NOMO-1 treated with dmso at 0.1 percent for 144 hours (cell line): ENCODE results near the gene ALG12.

Source experiments
- DNase-seq: peaks from one replicate; lab custom pipeline; 2025; ENCODE audit not compliant: unreplicated experiment; lab: John Stamatoyannopoulos, UW

The ALG12 gene

DNA sequence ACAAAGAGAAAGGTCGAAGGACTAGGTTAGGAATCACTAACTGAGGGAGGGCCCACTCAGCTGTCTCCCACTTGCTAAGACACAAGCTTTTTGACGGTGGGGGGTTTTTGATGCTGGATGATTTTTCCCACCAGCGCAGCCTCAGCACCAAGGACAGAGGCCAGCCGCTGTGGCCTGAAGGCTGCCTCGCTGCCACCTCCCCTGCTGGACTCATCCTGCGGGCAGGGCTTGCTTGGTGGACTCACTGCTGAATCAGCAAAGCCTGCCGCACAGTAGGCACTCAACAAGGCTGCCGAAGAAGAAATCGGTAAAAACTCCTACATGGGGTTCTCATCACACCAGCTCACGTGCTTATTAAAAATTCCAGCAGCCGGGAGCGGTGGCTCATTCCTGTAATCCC, 2.6 kb downstream of the ALG12 start:
- no peak for DNase-seq

DNA sequence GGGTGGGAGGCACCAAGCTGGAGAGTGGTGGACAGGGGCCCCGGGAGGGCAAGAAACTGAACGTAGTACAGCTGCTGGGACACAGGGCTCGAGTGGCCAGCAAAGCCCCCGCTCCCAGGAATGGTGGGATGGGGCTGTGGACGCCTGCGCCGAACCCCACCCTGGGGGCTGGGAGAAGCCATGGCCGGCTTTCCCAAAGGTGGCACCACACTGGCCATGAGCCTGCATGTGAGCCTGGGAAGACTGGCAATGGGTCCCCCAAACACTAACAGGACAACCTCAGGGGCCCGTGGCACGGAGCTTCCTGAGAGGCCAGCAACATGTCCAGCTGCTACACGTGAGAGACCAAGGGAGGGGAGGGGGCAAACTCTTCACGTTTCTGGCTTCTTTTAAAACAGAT, 4.0 kb downstream of the ALG12 start:
- DNase-seq: no peak

DNA sequence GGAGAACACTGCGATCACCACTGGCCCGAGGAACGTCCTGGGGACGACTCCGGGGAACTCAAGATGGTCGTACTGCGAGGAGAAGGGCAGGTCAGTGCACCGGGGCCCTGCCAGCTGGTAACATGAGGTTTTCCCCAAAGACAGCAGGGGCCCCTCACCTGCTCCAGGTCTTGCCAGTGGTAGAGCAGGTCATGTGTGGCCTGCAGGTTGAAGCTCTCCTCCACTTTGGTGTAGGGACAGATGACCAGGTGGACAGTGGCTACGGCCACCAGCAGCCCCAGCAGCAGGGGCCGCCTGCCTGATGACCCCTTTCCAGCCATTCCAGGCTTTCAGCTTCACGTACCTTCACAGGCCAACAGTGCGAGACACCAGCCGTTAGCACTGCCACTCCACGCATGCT, 4.8 kb downstream of the ALG12 start:
- no peak for DNase-seq

DNA sequence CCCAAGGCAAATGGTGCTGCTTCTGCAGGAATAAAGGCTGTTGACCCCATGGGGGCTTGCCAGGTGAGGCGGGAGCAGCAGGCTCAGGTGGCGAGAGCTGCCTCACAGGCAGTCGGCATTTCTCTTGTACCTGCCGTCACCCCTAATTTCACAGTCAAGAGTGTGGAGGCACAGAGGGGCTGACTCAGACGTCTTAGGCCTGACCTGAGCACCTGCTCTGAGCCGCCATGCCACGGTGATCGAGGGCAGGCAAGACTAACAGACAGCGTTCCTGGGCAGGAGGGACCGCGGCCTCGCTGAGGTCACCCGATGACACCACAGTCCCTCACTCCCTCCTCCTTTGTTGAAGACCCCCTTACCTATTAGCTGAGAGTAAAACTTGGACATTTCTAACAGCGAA, 5.2 kb downstream of the ALG12 start:
- no peak for DNase-seq

DNA sequence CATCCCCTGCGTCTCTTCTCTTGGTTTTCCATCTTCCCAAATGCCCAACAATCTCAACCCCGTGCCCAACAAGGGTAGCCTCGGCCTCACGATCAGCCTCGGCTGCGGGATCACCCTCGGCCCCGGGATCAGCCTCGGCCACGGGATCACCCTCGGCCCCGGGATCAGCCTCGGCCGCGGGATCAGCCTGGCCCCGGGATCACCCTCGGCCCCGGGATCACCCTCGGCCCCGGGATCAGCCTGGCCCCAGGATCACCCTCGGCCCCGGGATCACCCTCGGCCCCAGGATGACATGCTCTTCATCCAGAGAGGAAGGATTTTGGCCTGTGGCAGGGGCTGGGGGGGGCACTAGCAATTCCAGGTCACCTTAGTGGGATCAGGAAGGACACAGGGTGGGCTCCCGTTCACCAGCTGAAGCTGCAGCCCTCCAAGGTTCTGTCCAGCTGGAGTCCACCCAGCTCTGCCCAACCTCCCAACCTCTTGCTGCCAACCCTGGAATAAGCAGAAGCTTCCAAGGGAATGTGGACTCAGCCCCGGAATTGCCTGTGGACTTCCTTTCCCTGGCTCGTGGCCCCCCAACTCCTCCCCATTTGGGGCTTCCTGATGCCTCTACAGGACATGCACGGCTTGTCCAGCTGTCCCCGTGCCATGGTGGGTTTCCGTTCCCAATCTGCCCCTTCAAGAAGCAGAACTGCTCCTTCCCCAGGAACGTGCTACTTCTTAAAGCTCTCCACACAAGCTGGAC, 6.2 kb downstream of the ALG12 start:
- DNase-seq: no peak

DNA sequence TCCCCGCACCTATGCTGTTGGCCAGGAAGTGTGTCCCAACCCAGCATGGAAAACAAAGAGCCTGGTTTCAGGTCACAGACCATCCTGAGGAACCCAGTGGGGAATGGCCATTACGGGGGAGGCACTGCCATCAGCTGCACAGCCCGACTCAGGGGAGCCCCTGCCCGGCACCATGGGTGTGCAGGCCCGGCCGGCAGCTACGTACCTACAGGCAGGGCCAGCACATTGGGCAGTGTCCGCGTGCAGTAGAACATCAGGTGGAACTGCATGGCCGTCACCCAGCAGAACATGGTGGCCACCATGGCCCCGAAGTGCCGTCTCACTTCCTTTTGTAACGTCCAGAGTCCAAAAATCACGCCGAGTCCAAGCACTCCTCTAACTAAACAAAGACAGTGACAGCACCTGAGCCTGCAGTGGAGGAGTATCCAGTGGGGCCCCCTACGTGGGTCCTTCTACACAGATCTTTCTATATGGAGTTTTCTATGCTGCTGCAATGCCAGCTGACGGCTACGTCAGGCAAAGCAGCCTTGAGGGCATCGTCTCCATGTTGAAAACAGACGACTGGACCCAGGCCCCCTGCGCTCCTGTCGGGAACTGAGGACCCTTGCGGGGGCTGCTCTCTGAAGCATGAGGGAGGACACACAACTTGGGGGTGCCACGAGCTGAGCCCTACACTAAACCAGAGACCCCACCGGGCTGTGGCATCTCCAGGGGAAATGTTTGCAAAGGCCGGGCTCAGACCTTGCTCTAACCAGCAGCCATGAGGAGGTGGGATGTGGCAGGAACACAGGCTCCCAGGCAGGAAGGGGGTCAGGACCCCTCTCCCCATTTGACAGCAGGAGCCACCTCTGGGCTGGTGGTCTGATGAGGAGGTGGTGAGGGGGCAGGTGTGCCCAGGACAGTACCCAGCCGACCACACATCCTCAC, 7.7 kb downstream of the ALG12 start:
- DNase-seq: no peak

DNA sequence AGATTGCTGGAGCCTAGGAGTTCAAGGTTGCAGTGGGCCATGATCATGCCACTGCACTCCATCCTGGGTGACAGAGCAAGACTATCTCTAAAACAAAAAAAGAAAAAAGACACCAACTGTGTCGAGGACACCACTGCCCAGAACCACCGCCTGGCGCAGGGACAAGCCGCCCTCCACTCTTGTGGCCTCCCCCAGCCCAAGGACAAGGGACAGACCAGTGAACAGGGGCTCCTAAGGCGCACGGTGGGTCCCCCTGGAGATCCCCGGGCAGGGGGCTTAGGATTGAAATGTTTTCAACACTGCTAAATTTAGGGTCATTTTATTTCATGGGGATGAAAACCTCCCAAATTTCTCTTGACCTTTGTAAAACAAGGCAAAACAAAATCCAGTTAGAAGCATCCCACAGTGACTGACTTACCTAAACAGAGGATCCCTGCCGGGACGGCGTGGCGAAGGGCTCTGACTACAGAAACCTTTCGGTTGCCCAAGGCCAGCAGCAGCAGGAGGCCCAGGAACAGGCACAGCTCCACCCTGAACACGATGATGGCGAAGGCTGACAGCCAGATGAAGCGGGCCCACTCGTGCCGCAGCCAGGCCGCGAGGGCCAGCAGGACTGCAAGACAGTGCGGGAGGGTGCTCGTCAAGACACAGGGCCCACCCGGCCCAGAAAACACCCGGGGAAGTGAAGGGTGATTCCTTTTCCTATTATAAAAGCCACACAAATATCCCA, 8.6 kb downstream of the ALG12 start:
- DNase-seq: no peak

DNA sequence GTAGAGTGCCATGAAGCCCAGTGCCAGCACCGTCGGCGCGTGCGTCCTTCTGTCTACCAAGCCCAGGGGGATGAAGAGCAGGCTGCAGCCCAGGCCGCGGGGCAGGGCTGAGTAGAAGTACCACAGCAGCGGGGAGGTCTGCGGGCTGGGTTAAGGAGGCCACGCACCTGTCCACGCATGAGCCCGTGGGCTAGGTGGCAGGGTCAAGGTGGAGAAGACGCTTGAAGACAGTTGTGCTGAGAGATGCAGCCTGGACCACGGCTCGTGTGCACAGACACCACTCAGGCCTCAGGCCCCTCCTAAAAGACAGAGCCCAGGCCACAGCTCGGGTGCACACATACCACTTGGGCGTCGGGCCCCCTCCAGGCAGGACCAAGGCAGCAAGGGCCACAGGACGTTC, 10.4 kb downstream of the ALG12 start:
- DNase-seq: no peak

DNA sequence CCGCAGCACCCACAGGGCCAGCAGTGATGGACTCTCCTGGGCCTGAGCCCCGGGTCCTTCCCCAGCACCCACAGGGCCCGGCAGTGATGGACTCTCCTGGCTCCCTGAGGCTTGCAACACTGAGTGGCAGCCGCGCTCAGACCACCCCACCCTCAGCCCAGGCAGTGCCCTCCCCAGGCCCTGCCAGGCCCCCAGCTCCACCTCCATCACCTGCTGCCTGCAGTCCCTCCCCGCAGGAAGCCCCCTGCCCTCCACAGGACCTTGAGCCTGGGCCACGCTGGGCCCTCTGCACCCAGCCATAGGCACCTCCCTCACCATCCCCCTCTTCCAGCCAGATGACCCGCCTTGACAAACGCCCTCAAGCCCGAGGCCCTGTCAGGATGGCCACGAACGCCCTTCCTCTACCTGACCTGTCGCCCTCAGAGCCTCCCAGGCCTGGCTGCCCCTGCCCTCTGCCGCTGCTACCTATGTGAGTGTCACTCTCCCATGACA, 11.4 kb downstream of the ALG12 start:
- DNase-seq: no peak

DNA sequence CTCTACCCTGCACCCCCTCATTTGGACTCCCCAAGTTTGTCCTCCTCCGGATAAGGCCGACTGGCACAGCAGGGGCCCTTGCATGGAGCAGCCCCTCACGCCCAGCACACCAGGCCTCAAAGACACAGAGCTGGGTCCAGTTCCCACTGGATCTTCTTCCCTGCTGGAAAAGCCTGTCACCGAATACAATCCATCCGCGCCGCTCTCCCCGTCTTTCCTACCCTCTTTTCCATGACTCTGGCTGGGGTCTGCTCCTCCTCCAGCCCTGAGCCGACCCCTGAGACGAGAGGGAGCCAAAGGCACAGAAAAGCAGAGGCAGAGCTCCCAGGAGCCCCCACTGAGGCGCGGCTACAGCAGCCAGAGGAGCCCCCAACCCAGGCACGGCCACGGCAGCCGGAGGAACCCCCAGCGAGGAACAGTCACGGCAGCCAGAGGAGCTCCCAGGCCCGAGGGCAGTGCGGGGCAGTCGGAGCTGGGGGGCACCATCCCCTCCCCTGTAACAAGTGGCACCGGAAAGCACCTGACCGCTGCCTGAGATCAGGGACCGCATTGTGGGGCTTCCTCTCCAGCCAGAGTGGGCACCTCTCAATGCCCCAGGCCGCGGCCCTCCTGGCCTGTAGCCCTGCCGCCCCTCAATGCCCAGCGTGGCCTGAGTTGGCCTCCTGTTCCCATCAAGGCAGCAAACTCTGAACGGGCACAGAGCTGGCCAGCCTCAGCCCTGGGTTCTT, 12.0 kb downstream of the ALG12 start:
- DNase-seq: no peak

DNA sequence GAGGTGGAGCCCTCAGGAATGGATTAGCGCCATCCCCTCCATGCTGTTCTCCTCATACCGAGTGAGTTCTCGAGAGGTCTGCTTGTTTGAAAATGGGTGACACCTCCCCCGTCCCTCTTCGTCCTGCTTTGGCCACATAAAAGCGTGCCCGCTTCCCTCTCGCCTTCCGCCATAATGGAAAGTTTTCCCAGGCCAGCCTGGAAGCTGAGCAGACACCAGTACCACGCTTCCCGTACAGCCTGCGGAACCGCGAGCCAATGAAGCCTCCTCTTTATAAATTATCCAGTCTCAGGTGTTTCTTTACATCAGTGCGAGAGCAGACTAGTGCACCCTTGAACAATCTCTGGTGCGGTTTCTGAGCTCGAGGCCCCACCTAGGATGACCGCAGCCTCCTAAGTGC, 12.8 kb downstream of the ALG12 start:
- no peak for DNase-seq

DNA sequence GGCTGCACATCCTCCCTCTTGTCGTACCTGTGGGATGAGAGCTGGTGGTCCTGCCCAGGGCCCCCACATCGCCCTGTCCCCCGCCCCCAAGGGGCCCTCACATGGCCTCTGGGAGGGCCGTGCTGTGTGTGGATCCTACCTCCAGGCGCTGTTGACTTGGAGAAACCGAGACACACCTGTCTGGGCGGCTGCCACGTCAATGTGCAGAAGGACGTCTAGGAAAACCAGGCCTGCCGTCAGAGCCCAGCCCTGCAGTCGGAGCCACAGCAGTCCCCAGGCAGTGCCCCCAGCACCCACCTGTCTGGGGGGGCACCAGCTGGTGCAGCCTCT, 14.2 kb downstream of the ALG12 start:
- DNase-seq: no peak

DNA sequence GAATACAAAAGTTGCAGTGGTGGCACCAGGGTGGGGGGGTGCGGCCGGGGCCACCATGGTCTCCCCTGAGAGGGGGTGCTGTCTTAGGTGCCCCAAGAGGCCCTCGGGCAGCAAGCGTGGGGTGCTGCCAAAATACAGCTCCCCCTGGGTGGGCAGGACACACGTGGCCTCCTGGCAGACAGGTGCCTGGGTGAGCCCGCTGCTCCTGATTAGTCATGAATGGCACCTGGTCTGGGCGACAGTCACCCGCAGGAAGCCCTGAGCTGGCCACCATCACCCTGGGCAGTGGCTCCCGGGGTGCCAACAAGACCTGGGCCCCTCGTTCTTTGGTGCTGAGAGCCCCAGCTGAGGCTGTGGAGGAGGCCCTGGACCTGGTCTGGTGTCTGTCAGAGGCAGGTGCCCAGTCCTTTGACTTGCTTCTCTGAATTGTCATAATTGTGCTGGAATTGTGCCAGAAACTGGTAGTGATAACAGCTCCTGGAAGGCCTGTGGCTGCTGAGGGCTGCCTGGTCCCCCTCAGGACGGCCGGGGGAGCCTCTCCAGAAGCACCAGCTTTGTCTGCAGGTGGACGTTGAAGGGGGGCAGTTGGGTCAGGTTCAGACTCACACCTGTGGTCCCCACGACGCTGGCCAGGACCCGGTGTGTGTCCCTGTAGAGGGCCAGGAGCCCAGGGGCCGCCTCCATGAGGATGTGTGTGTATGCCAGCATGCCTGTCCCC, 14.8 kb downstream of the ALG12 start:
- DNase-seq: no peak

DNA sequence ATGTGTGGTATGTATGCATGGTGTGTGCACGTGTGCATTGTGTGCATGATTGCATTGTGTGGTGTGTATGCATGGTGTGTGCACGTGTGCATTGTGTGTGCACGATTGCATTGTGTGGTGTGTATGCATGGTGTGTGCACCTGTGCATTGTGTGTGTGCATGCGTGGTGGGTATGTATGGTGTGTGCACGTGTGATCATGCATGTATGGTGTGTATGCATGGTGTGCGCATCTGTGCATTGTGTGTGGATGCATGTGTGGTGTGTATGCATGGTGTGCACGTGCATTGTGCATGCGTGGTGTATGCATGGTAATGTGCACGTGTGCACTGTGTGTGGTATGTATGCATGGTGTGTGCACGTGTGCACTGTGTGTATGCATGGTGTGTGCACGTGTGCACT, 16.8 kb downstream of the ALG12 start:
- DNase-seq: no peak

DNA sequence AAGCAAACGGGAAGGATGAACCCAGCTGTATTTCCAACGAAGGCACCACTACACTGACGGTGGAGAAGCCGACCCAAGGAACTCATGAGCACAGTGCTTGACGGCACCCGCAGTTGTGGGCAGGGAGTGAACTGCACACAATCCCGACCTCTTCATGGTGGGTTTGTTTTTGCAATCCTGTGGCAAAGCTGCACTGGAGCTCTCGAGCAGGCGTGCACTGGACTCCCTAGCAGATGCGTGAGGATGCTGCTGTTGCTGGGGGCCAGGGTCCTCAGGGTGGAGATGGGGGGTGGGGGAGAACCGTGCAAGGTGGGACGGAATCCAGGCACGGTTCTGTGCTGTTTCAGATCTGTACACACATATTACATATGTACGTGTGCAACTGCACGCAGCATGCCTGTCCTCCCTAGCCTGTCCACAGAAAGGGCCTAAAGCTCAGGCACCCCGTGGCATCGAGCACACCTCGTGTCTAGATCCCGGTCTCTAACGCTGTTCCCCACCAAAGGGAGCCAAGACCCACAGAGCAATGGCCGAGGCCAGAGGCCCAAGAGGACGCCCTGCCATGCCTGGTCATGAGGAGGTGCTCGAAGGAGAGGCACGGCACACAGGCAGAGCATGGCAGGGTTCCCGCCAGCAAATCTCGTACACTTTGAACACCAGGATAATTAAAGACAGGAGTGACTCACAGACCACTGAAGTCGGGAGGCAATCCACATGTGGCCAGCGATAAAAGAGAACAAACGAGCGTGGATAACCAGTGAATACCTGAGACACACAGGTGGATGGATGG, 17.6 kb downstream of the ALG12 start:
- DNase-seq: no peak

DNA sequence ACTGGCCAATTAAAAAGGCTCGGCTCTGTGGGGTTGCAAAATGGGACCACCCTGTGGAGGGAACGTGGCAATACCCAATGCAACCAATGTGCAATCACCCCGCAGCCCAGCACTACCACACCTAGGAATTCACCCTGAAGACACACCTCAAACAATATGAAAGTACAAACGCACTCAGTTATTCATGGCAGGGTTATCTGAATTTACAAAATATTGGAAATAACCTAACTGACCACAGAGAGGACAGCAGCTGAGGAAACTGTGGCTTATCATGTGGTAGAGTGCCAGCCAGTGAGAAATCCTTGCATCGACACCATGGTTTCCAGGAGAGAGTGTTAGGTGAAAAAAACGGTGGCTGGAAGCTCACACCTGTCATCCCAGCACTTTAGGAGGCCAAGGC, 18.7 kb downstream of the ALG12 start:
- DNase-seq: no peak

DNA sequence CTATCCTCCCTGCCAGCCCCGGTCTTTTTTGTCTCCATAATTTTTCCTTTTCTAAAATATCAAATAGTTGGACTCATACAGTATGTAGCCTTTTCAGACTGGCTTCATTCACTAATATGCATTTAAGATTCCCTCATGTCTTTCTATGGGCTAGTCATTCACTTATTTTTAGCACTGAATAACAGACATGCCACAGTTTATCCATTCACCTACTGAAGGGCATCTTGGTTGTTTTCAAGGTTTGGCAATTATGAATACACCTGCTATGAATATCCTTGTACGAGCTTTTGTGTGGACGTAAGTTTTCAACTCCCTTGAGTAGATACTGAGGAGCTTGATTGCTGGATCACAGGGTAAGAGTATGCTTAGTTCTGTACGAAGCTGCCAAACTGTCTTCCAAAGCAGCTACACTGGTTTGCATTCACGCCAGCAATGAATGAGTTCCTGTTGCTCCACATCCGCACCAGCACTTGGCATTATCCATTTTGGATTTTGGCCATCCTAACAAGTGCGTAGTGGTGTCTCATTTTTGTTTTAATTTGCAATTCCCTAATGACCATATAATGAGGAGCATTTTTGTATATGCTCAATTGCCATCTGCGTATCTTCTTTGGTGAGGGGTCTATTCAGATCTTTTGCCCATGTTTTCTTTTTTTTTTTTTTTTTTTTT, 21.1 kb downstream of the ALG12 start:
- no peak for DNase-seq

DNA sequence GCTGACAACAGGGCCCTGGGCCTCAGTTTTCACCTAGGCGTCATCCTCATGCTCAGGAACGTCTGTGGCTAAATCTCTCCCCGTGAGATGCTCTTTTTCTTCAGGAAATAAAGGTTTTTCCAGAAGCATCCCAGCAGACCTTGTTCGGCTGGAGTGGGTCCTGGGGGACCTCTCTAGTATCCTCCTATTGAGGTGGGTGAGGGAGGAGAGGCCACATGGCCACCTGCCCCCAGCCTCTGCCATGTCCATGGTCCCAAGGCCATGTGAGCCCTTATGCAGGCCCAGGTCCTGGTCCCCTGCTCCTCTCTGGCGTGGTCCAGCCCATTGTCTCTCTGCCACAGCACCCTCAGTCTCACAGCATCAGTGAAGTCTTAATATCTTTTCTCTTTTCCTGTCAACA, 22.0 kb downstream of the ALG12 start:
- no peak for DNase-seq
